Ovary (tissue), 9 donors: Measurements from ENCODE around the gene PTPRG. TPM values are rescaled to one million over a fixed set of nuclear protein-coding genes. Genes with fewer than 3 reads are reported as not detected.

Experiments used
- DNase-seq, 5 donors: peaks; one replicate each; pipeline ENCODE4 v3.0.0-alpha.2; 2019 to 2020
- H3K27ac ChIP-seq, 2 donors: fragments of 200-600 bp; one replicate each; pipeline versions ENCODE4 v1.5.1 to v1.8.0; 2019 to 2022
- H3K27me3 ChIP-seq: fragments of 200-600 bp; one replicate; pipeline ENCODE4 v1.8.0; 2022
- H3K36me3 ChIP-seq: fragments of 200-600 bp; sonication (generic); one replicate; pipeline ENCODE4 v1.5.1; 2019
- H3K4me1 ChIP-seq: one replicate; pipeline ENCODE4 v1.8.1; 2013; ENCODE audit warnings: mild to moderate bottlenecking, moderate library complexity; ENCODE audit not compliant: insufficient read depth
- H3K4me3 ChIP-seq: fragments of 200-600 bp; sonication (generic); one replicate; pipeline ENCODE4 v1.5.1; 2017
- H3K9me3 ChIP-seq, 2 donors: fragments of 200-600 bp in 1 of 2; sonication (generic) in 1 of 2; one replicate each; pipeline versions ENCODE4 v1.5.1 to v1.8.1; 2013 to 2019; ENCODE audit warnings: mild to moderate bottlenecking in 1 of 2, moderate library complexity in 1 of 2
- CTCF ChIP-seq, 3 donors: fragments of 450-650 bp in 2 of 3; fragments of 200-600 bp in 1 of 3; IDR thresholded peaks; one replicate each; pipeline versions ENCODE4 v1.5.1 to v1.8.0; 2016 to 2022; ENCODE audit warnings: antibody characterized with exemption in 3 of 3, mild to moderate bottlenecking in 1 of 3
- EP300 ChIP-seq: sonication (generic); formaldehyde crosslinking; IDR thresholded peaks from one replicate; pipeline ENCODE4 v1.6.1; 2017; ENCODE audit warnings: antibody characterized with exemption
- POLR2A ChIP-seq: fragments of 450-650 bp; IDR thresholded peaks from one replicate; pipeline ENCODE4 v1.6.1; 2017; ENCODE audit warnings: antibody characterized with exemption, mild to moderate bottlenecking, moderate library complexity
- WGBS, 3 donors: extraction: QIAGEN DNeasy Blood & Tissue Kit in 1 of 3; methylation state at CpG; one replicate each; pipeline versions ENCODE4 v1.1.5 to v1.1.7; 2013 to 2017; 5-methylcytosine and 5-hydroxymethylcytosine counted together
- intact Hi-C, 4 donors: fragments of 100-400 bp; cut with DNase I; formaldehyde crosslinking; loops; one replicate each; pipeline versions ENCODE4 v1.11.0 to v1.15.1; 2022 to 2023
- polyA plus RNA-seq, 2 donors: library from polyadenylated mRNA; stranded (reverse); fragments of 200-250 nt in 1 of 2; fragments of 350-450 nt in 1 of 2; fragmentation: Illumina TruSeq in 1 of 2; extraction: RNeasy Lipid Tissue Mini Kit (QIAGEN cat#74804) in 1 of 2; gene quantifications; one replicate each; pipeline ENCODE4 v1.2.3, GENCODE V29; 2013 to 2014
- total RNA-seq, 7 donors: library from RNA; depleted of rRNA in 2 of 7; stranded (reverse); fragments of >200 nt in 2 of 7; fragmentation: NEBNext Ultra II Directional in 3 of 7; extraction: Animal tissue kit (Norgen Biotek cat#: 25700) in 3 of 7; gene quantifications; one replicate each; pipeline versions ENCODE4 v1.1.0 to v1.2.4, GENCODE V29; 2016 to 2023
- donor health status: DM: no; HTN: no; CAD: no; lungs with moderate emphysema.
- donor health status: DM: no; HTN: no; CAD: no.
- donor health status: Bipolar disorder and iron deficiency.
- donor health status: DM: yes; HTN: yes; CAD: no.
- donor health status: DM: no; HTN: no; CAD: no.
- donor health status: DM: yes; HTN: yes; CAD: no.

PTPRG gene
- total and polyA plus RNA-seq, 9 donors = 18.2 to 87.9 (median 47.7) TPM

- 62 to 66% (median 62%) methylated on average over 2 of the region's 2 CpGs for WGBS, 3 donors
- H3K27ac ChIP-seq = no peak overlapping the region
- no peak overlapping the region for H3K4me3 ChIP-seq
Observed at GRCh38 chr3:61531528-61531927, 29.8 kb upstream of the PTPRG start.

GRCh38 chr3:61532739-61533500, 28.5 kb upstream of the PTPRG start:
- TF ChIP-seq CTCF (IDR thresholded peaks at IDR 0.05) (no peak), POLR2A (no peak), EP300 (no peak)
- H3K27ac ChIP-seq = no peak overlapping the region
- H3K4me3 ChIP-seq = no peak overlapping the region
- WGBS, 3 donors = 87 to 90% (median 90%) methylated on average over 13 of the region's 13 CpGs
- no peaks in the 10 kb centered on the region for H3K9me3 ChIP-seq
- H3K4me1 ChIP-seq = peaks cover 1% of the 10 kb centered on the region
- no peak for DNase-seq
- H3K36me3 ChIP-seq = no peaks in the 10 kb centered on the region
- H3K27me3 ChIP-seq = no peaks in the 10 kb centered on the region
- intact Hi-C loops = no loop called here

More at GRCh38 chr3:61531528-61531927, 29.8 kb upstream of the PTPRG start:
- intact Hi-C loops = no loop called here
- Histone ChIP-seq H3K36me3 (no peaks in the 10 kb centered on the region), H3K27me3 (no peaks in the 10 kb centered on the region), H3K9me3 (no peaks in the 10 kb centered on the region), H3K4me1 (no peaks in the 10 kb centered on the region)
- no peak for DNase-seq
- TF ChIP-seq POLR2A (no peak), CTCF (IDR thresholded peaks at IDR 0.05) (no peak), EP300 (no peak)

- Histone ChIP-seq H3K27me3 (no peaks in the 10 kb centered on the region), H3K36me3 (no peaks in the 10 kb centered on the region), H3K4me3 (no peak overlapping the region), H3K9me3 (no peaks in the 10 kb centered on the region), H3K4me1 (peaks cover 1% of the 10 kb centered on the region), H3K27ac (no peak overlapping the region)
- intact Hi-C loops = no loop called here
- 77 to 96% (median 94%) methylated on average over 3 of the region's 3 CpGs for WGBS, 3 donors
- no peak for DNase-seq
- TF ChIP-seq CTCF (IDR thresholded peaks at IDR 0.05) (no peak), EP300 (no peak), POLR2A (no peak)
Observed at GRCh38 chr3:61535826-61536225, 25.5 kb upstream of the PTPRG start.

GRCh38 chr3:61537366-61537765, 24.0 kb upstream of the PTPRG start:
- no peak for DNase-seq
- H3K36me3 ChIP-seq = no peaks in the 10 kb centered on the region
- no peaks in the 10 kb centered on the region for H3K9me3 ChIP-seq
- 10 to 14% (median 13%) methylated on average over 6 of the region's 6 CpGs for WGBS, 3 donors
- no peaks in the 10 kb centered on the region for H3K27me3 ChIP-seq
- H3K4me3 ChIP-seq = no peak overlapping the region
- intact Hi-C loops = no loop called here
- TF ChIP-seq POLR2A (no peak), CTCF (IDR thresholded peaks at IDR 0.05) (no peak), EP300 (no peak)
- H3K4me1 ChIP-seq = peaks cover 1% of the 10 kb centered on the region
- no peak overlapping the region for H3K27ac ChIP-seq
